Hepatocyte (in vitro differentiated cells): ENCODE data around the gene PPP3CA. TPM values are rescaled to one million over a fixed set of nuclear protein-coding genes. Genes with fewer than 3 reads are reported as not detected.

Experiments
- DNase-seq: peaks from one replicate; pipeline ENCODE4 v3.0.0-alpha.2; 2016; ENCODE audit warnings: low spot score
- H2AFZ ChIP-seq: fragments of 200-600 bp; sonication (generic); 2 replicates; pipeline ENCODE4 v1.6.0; 2016; ENCODE audit warnings: antibody characterized with exemption, mild to moderate bottlenecking
- H3K27ac ChIP-seq: fragments of 200-600 bp; sonication (generic); 2 replicates; pipeline ENCODE4 v1.5.1; 2016; ENCODE audit warnings: mild to moderate bottlenecking
- H3K27me3 ChIP-seq: fragments of 200-600 bp; sonication (generic); 2 replicates; pipeline ENCODE4 v1.6.1; 2016
- H3K36me3 ChIP-seq: fragments of 200-600 bp; sonication (generic); replicated peaks from 2 replicates; pipeline ENCODE4 v1.5.1; 2016; ENCODE audit warnings: low read depth; ENCODE audit not compliant: insufficient read depth
- H3K4me1 ChIP-seq: fragments of 200-600 bp; sonication (generic); 2 replicates; pipeline ENCODE4 v1.5.1; 2016; ENCODE audit warnings: mild to moderate bottlenecking, moderate library complexity; ENCODE audit not compliant: insufficient read depth
- H3K4me2 ChIP-seq: fragments of 200-600 bp; sonication (generic); 2 replicates; pipeline ENCODE4 v1.6.0; 2016
- H3K4me3 ChIP-seq: fragments of 200-600 bp; sonication (generic); 2 replicates; pipeline ENCODE4 v1.5.1; 2016; ENCODE audit warnings: mild to moderate bottlenecking
- H3K79me2 ChIP-seq: fragments of 200-600 bp; sonication (generic); 2 replicates; pipeline ENCODE4 v1.6.0; 2017; ENCODE audit warnings: mild to moderate bottlenecking
- H3K9me2 ChIP-seq: fragments of 200-600 bp; sonication (generic); replicated peaks from 2 replicates; pipeline ENCODE4 v1.6.0; 2017; ENCODE audit warnings: mild to moderate bottlenecking; ENCODE audit not compliant: insufficient read depth
- H3K9me3 ChIP-seq: fragments of 200-600 bp; sonication (generic); 2 replicates; pipeline ENCODE4 v1.5.1; 2016; ENCODE audit warnings: low read depth, mild to moderate bottlenecking
- H4K20me1 ChIP-seq: fragments of 200-600 bp; sonication (generic); 2 replicates; pipeline ENCODE4 v1.6.0; 2016; ENCODE audit warnings: mild to moderate bottlenecking; ENCODE audit not compliant: insufficient read depth, poor library complexity, severe bottlenecking
- CTCF ChIP-seq: fragments of 200-600 bp; sonication (generic); IDR thresholded peaks from 2 replicates; pipeline ENCODE4 v1.5.1; 2016; ENCODE audit warnings: antibody characterized with exemption, mild to moderate bottlenecking; ENCODE audit not compliant: poor library complexity
- EZH2 ChIP-seq: fragments of 200-600 bp; sonication (generic); IDR thresholded peaks from 2 replicates; pipeline ENCODE4 v1.6.1; 2016; ENCODE audit warnings: antibody characterized with exemption, mild to moderate bottlenecking, borderline replicate concordance
- EZH2phosphoT487 ChIP-seq: fragments of 200-600 bp; sonication (generic); IDR thresholded peaks from one replicate; pipeline ENCODE4 v1.6.1; 2018; ENCODE audit warnings: antibody characterized with exemption, mild to moderate bottlenecking, low read depth, moderate library complexity; ENCODE audit not compliant: unreplicated experiment, severe bottlenecking
- WGBS: methylation state at CpG from one replicate; pipeline ENCODE4 v1.1.6; 2016; ENCODE audit warnings: low lambda C conversion rate; ENCODE audit errors: missing lambda C conversion rate; 5-methylcytosine and 5-hydroxymethylcytosine counted together
- polyA plus RNA-seq: library from polyadenylated mRNA; unstranded; fragments of >200 nt; fragmentation: Nextera tagmentation; extraction: Ambion mirVana; gene quantifications from 2 replicates; pipeline ENCODE4 v1.2.1, GENCODE V29; 2016
- total RNA-seq: library from RNA; depleted of rRNA; stranded (reverse); fragments of >200 nt; gene quantifications from 2 replicates; pipeline ENCODE4 v1.2.3, GENCODE V29; 2014

PPP3CA gene
- total and polyA plus RNA-seq, 2 experiments from 2014 or later = 12.9 to 49.5 TPM

DNA sequence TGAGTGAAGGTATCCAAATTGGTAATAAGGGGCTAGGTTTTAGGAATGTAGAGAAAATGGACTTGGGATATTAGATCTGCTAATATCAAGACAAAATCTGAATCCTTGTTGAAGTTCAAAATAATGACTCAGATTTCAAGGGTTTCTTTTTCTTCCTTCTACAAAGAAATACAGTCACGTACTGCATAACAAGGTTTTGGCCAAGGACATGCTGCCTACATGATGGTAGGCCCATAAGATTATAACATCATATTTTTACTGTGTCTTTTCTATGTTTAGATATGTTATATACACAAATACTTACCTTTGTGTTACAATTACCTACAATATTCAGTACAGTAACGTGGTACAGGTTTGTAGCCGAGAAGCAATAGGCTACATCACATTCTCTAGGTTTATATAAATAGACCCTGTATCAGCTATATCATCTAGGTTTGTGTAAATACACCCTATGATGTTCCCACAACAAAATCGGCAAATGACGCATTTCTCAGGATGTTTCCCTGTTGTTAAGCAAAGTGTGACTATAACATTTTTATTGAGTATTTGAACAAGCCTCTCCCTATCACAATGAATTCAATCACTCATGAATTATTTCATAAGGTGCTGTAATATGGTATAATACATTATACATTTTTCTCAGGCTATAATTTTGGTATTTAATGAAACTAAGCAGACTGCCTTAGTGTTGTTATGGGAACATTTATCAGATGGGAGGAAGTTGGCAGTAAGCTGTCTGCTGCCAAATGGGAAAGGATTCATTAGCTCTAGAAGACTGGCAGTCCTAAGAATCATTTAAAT, 186.3 kb downstream of the PPP3CA start:
- Histone ChIP-seq H3K79me2 (peaks cover 20% of the 10 kb centered on the region), H3K9me3 (no peaks in the 10 kb centered on the region), H2AFZ (no peak overlapping the region), H3K27ac (no peak overlapping the region), H4K20me1 (no peaks in the 10 kb centered on the region), H3K4me2 (no peak overlapping the region), H3K4me3 (no peak overlapping the region), H3K4me1 (no peaks in the 10 kb centered on the region), H3K36me3 (no peaks in the 10 kb centered on the region), H3K27me3 (no peaks in the 10 kb centered on the region), H3K9me2 (no peaks in the 10 kb centered on the region)
- 96% methylated on average over 5 of the region's 5 CpGs for WGBS
- no peak for DNase-seq
- no peak for TF ChIP-seq EZH2
- TF ChIP-seq EZH2phosphoT487 = no peak
- TF ChIP-seq CTCF = no peak

DNA sequence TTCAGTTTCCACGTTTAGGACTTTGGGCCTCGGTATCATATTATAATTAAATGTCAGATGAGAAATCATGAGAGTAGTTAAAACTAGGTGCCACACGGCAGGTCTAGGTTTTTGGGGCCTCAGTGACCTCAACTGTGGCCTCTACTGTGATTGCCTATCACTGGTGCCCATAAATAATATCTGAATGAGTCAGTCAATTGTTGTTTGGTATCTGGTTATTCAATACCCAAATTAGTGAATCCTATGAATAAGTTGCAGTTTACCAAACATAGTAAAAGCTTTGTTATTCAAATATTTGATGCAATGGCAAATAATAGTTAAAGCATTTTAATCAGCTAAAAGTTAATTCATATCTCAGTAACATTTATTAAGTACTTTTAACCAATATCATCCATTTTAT, 188.8 kb downstream of the PPP3CA start:
- Histone ChIP-seq H3K9me2 (no peaks in the 10 kb centered on the region), H3K27me3 (no peaks in the 10 kb centered on the region), H3K4me1 (no peaks in the 10 kb centered on the region), H3K4me3 (no peak overlapping the region), H3K9me3 (no peaks in the 10 kb centered on the region), H2AFZ (no peak overlapping the region), H3K27ac (no peak overlapping the region), H3K36me3 (no peaks in the 10 kb centered on the region), H4K20me1 (no peaks in the 10 kb centered on the region), H3K4me2 (no peak overlapping the region), H3K79me2 (peaks cover 18% of the 10 kb centered on the region)
- DNase-seq = no peak
- no peak for TF ChIP-seq EZH2phosphoT487
- TF ChIP-seq CTCF = no peak
- no peak for TF ChIP-seq EZH2
- WGBS = 70% methylated on average over 3 of the region's 3 CpGs

- Histone ChIP-seq H3K27me3 (no peaks in the 10 kb centered on the region), H3K9me2 (no peaks in the 10 kb centered on the region), H3K79me2 (peaks cover 20% of the 10 kb centered on the region), H3K4me1 (no peaks in the 10 kb centered on the region), H2AFZ (no peak overlapping the region), H3K9me3 (no peaks in the 10 kb centered on the region), H3K27ac (no peak overlapping the region), H3K4me3 (no peak overlapping the region), H3K4me2 (no peak overlapping the region), H4K20me1 (no peaks in the 10 kb centered on the region), H3K36me3 (no peaks in the 10 kb centered on the region)
- no peak for DNase-seq
- TF ChIP-seq EZH2phosphoT487 (no peak), EZH2 (no peak), CTCF (no peak)
- 80% methylated on average over 3 of the region's 3 CpGs for WGBS
Observed at GRCh38 chr4:101158134-101158482, 189.2 kb downstream of the PPP3CA start.
